HFFc6 (cell line): ENCODE results near the gene NPAS3. TPM values are rescaled to one million over a fixed set of nuclear protein-coding genes. Genes with fewer than 3 reads are reported as not detected.

ENCODE experiments used
- DNase-seq: peaks from one replicate; pipeline ENCODE4 v3.0.0-alpha.2; 2018
- H3K27ac Mint-ChIP-seq: 2 replicates; pipeline ENCODE4 v1.8.0; 2020; ENCODE audit warnings: mild to moderate bottlenecking, mixed read lengths
- H3K27me3 Mint-ChIP-seq: 2 replicates; pipeline ENCODE4 v1.8.0; 2021; ENCODE audit warnings: mild to moderate bottlenecking, moderate library complexity, mixed read lengths; ENCODE audit not compliant: insufficient read depth
- H3K36me3 Mint-ChIP-seq: 2 replicates; pipeline ENCODE4 v1.8.0; 2021; ENCODE audit warnings: low read depth, mixed read lengths
- H3K4me1 Mint-ChIP-seq: 2 replicates; pipeline ENCODE4 v1.8.0; 2020; ENCODE audit warnings: low read depth, mixed read lengths
- H3K4me3 Mint-ChIP-seq: 2 replicates; pipeline ENCODE4 v1.8.0; 2020; ENCODE audit warnings: mild to moderate bottlenecking, moderate library complexity, mixed read lengths
- H3K9me3 Mint-ChIP-seq: 2 replicates; pipeline ENCODE4 v1.8.0; 2020; ENCODE audit warnings: mild to moderate bottlenecking, mixed read lengths
- total RNA-seq, 6 experiments: library from RNA; stranded (reverse); fragmentation: NEBNext Ultra II Directional; extraction: Animal tissue kit (Norgen Biotek cat#: 25700); gene quantifications; 2 replicates in 1 of 6; 3 replicates in 5 of 6; pipeline ENCODE4 v1.2.3, GENCODE V29; 2021
- TF ChIP-seq, protein P1 (sequence below): fragments of 200-600 bp; sonication (generic); IDR thresholded peaks from 2 replicates; pipeline ENCODE4 v1.5.0; 2021; ENCODE audit warnings: antibody characterized with exemption, mild to moderate bottlenecking

NPAS3 gene
- total RNA-seq, 6 experiments from 2014 or later = not detected

- Mint-ChIP-seq H3K27me3 (peaks cover 42% of the 10 kb centered on the region), H3K9me3 (no peaks in the 10 kb centered on the region; the same call in 1 of the 2 replicates), H3K4me3 (no peak overlapping the region), H3K27ac (no peak overlapping the region), H3K4me1 (peaks cover 11% of the 10 kb centered on the region; the same call in 1 of the 2 replicates), H3K36me3 (peaks cover 5% of the 10 kb centered on the region)
- no peak for DNase-seq
- TF ChIP-seq, protein P1, sequence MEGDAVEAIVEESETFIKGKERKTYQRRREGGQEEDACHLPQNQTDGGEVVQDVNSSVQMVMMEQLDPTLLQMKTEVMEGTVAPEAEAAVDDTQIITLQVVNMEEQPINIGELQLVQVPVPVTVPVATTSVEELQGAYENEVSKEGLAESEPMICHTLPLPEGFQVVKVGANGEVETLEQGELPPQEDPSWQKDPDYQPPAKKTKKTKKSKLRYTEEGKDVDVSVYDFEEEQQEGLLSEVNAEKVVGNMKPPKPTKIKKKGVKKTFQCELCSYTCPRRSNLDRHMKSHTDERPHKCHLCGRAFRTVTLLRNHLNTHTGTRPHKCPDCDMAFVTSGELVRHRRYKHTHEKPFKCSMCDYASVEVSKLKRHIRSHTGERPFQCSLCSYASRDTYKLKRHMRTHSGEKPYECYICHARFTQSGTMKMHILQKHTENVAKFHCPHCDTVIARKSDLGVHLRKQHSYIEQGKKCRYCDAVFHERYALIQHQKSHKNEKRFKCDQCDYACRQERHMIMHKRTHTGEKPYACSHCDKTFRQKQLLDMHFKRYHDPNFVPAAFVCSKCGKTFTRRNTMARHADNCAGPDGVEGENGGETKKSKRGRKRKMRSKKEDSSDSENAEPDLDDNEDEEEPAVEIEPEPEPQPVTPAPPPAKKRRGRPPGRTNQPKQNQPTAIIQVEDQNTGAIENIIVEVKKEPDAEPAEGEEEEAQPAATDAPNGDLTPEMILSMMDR = no peak
Measured at GRCh38 chr14:33711194-33711593, 772.5 kb downstream of the NPAS3 start.

DNA sequence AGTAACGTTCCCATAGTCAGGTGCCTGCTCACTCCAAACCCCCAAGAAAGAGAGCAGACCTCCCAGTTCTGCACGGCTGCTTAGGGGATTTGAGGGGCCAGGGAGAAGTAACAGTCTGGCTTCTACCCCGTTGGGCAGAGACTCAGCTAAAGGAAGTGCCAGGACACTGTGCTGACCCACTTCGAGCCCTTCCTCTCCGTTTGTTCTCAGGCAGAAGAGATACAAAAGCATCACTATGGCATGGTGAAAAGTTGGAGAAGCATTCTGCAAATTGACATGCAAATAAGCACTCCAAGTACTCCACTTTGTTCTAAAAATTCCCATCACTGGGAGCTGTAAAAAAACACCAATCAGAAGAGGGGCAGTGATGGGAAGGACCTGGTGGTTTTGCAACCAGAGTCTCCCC is 773.1 kb downstream of the NPAS3 start:
- Mint-ChIP-seq H3K36me3 (peaks cover 5% of the 10 kb centered on the region), H3K27me3 (peaks cover 45% of the 10 kb centered on the region), H3K9me3 (no peaks in the 10 kb centered on the region; the same call in 1 of the 2 replicates), H3K4me3 (no peak overlapping the region), H3K4me1 (peaks cover 11% of the 10 kb centered on the region; the same call in 1 of the 2 replicates), H3K27ac (no peak overlapping the region)
- TF ChIP-seq, protein P1 = no peak
- DNase-seq = no peak

DNA sequence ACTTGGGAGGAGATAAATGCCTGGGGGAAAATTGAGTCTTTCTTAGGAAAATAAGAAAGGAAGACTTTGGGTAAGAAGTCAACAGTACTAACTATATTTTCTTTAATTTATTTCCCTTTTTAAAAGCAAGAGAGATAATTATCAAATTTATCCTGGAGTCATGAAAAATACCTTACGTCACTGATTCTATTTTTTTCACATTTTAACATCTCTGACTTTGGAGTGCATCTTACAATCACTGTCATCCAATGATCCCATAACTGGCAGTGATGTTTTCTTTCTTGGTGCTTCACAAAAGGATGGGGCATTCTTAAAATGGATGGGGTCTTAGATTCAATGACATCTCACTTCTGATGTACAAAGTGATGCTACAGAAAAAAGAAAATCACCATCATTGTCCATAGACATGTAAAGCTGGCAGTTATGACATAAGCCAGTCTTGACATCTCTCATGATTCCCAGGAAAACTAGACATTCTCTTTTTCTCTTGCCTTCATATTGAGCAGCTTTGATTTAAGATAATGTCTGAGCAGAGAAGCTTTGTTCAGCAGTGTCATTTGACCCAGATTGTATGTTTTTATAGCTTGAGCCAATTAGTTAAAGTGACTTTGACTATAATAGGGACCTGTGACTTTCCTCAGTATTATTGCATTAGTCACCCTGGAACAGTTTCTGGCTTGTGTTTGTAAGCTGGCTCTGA is 776.0 kb downstream of the NPAS3 start:
- Mint-ChIP-seq H3K27ac (no peak overlapping the region), H3K4me3 (no peak overlapping the region), H3K36me3 (peaks cover 5% of the 10 kb centered on the region), H3K9me3 (no peaks in the 10 kb centered on the region; the same call in 1 of the 2 replicates), H3K4me1 (peaks cover 11% of the 10 kb centered on the region; the same call in 1 of the 2 replicates), H3K27me3 (peaks cover 31% of the 10 kb centered on the region)
- TF ChIP-seq, protein P1 = no peak
- DNase-seq = peak; percentile 54

GRCh38 chr14:33715227-33715528 is 776.5 kb downstream of the NPAS3 start:
- Mint-ChIP-seq H3K4me1 (peaks cover 11% of the 10 kb centered on the region; the same call in 1 of the 2 replicates), H3K27me3 (peaks cover 33% of the 10 kb centered on the region), H3K4me3 (no peak overlapping the region), H3K36me3 (peaks cover 5% of the 10 kb centered on the region), H3K27ac (no peak overlapping the region), H3K9me3 (no peaks in the 10 kb centered on the region; the same call in 1 of the 2 replicates)
- no peak for DNase-seq
- TF ChIP-seq, protein P1 = no peak

GRCh38 chr14:33716921-33717320 is 778.2 kb downstream of the NPAS3 start:
- H3K9me3 Mint-ChIP-seq = peaks cover 4% of the 10 kb centered on the region; the same call in 1 of the 2 replicates
- DNase-seq = no peak
- H3K4me3 Mint-ChIP-seq = no peak overlapping the region
- H3K27me3 Mint-ChIP-seq = peaks cover 27% of the 10 kb centered on the region
- no peak overlapping the region for H3K27ac Mint-ChIP-seq
- peaks cover 11% of the 10 kb centered on the region; the same call in 1 of the 2 replicates for H3K4me1 Mint-ChIP-seq
- H3K36me3 Mint-ChIP-seq = peaks cover 5% of the 10 kb centered on the region
- TF ChIP-seq, protein P1 = no peak
